ENCODE data around the gene ADGRB2. TPM values are rescaled to one million over a fixed set of nuclear protein-coding genes. Genes with fewer than 3 reads are reported as not detected.

The ADGRB2 gene
- total RNA-seq, 1 experiment from 2014 or later, result 15.6 TPM

- no peak for TF ChIP-seq CTCF (conservative IDR thresholded peaks at IDR 0.05)
- no peak for TF ChIP-seq EZH2 (IDR thresholded peaks at IDR 0.05; ENCODE audit: low read depth)
- Histone ChIP-seq H3K27ac (no peak overlapping the region), H3K4me3 (no peak overlapping the region), H3K9me3 (ENCODE audit: insufficient read depth, low read depth) (no peaks in the 10 kb centered on the region), H4K20me1 (ENCODE audit: insufficient read depth) (no peaks in the 10 kb centered on the region), H3K9me2 (ENCODE audit: insufficient read depth) (no peaks in the 10 kb centered on the region), H3K4me2 (no peak overlapping the region), H3K27me3 (ENCODE audit: insufficient read depth, low read depth) (no peaks in the 10 kb centered on the region), H2AFZ (no peak overlapping the region), H3F3A (ENCODE audit: insufficient read depth, low read depth) (peaks cover 22% of the 10 kb centered on the region), H3K4me1 (replicated peaks; ENCODE audit: insufficient read depth) (peaks cover 10% of the 10 kb centered on the region; the same call in 1 of the 2 replicates), H3K79me2 (ENCODE audit: low read depth) (no peaks in the 10 kb centered on the region), H3K36me3 (ENCODE audit: low read depth) (no peaks in the 10 kb centered on the region)
- CTCF ChIA-PET, result no interaction called here
- BruUV-seq (replicated peaks), result no TSS peak
- no peak for DNase-seq
- intact Hi-C loops (cut with micrococcal nuclease; ENCODE audit: unreplicated experiment), result loop anchor here (10.0 kb wide), 1 partner anchor 600 kb away; no protein-coding TSS in a partner anchor
- POLR2A ChIA-PET (ENCODE audit: unreplicated experiment), result no interaction called here
Measured at GRCh38 chr1:31785020-31785946, 21.1 kb upstream of the ADGRB2 start.

GRCh38 chr1:31784356-31785019, 20.3 kb upstream of the ADGRB2 start:
- H3K4me3 ChIP-seq, result no peak overlapping the region
- H2AFZ ChIP-seq, result no peak overlapping the region
- no peak overlapping the region for H3K4me2 ChIP-seq
- TF ChIP-seq CTCF (conservative IDR thresholded peaks at IDR 0.05) (no peak), EZH2 (IDR thresholded peaks at IDR 0.05; ENCODE audit: low read depth) (no peak)
- no peaks in the 10 kb centered on the region for H3K9me3 ChIP-seq (ENCODE audit: insufficient read depth, low read depth)
- H3F3A ChIP-seq (ENCODE audit: insufficient read depth, low read depth), result peaks cover 20% of the 10 kb centered on the region
- H3K79me2 ChIP-seq (ENCODE audit: low read depth), result no peaks in the 10 kb centered on the region
- BruUV-seq (replicated peaks), result no TSS peak
- intact Hi-C loops (cut with micrococcal nuclease; ENCODE audit: unreplicated experiment), result loop anchor here (10.0 kb wide), 1 partner anchor 600 kb away; no protein-coding TSS in a partner anchor
- DNase-seq, result no peak
- CTCF ChIA-PET, result no interaction called here
- no peaks in the 10 kb centered on the region for H3K36me3 ChIP-seq (ENCODE audit: low read depth)
- H3K27ac ChIP-seq, result no peak overlapping the region
- no peaks in the 10 kb centered on the region for H3K9me2 ChIP-seq (ENCODE audit: insufficient read depth)
- POLR2A ChIA-PET (ENCODE audit: unreplicated experiment), result no interaction called here
- H3K4me1 ChIP-seq (replicated peaks; ENCODE audit: insufficient read depth), result peaks cover 7% of the 10 kb centered on the region; the same call in 1 of the 2 replicates
- H4K20me1 ChIP-seq (ENCODE audit: insufficient read depth), result no peaks in the 10 kb centered on the region
- no peaks in the 10 kb centered on the region for H3K27me3 ChIP-seq (ENCODE audit: insufficient read depth, low read depth)

GRCh38 chr1:31783846-31784245, 19.7 kb upstream of the ADGRB2 start:
- ChIA-PET CTCF (no interaction called here), POLR2A (ENCODE audit: unreplicated experiment) (no interaction called here)

More at GRCh38 chr1:31783846-31784245, 19.7 kb upstream of the ADGRB2 start:
- Histone ChIP-seq H2AFZ (no peak overlapping the region), H4K20me1 (ENCODE audit: insufficient read depth) (no peaks in the 10 kb centered on the region), H3K4me3 (no peak overlapping the region), H3F3A (ENCODE audit: insufficient read depth, low read depth) (peaks cover 20% of the 10 kb centered on the region; the same call in 1 of the 2 replicates), H3K4me1 (replicated peaks; ENCODE audit: insufficient read depth) (peaks cover 6% of the 10 kb centered on the region; the same call in 1 of the 2 replicates), H3K27me3 (ENCODE audit: insufficient read depth, low read depth) (no peaks in the 10 kb centered on the region), H3K79me2 (ENCODE audit: low read depth) (no peaks in the 10 kb centered on the region), H3K4me2 (no peak overlapping the region), H3K9me2 (ENCODE audit: insufficient read depth) (no peaks in the 10 kb centered on the region), H3K9me3 (ENCODE audit: insufficient read depth, low read depth) (no peaks in the 10 kb centered on the region), H3K36me3 (ENCODE audit: low read depth) (no peaks in the 10 kb centered on the region), H3K27ac (no peak overlapping the region)
- TF ChIP-seq CTCF (conservative IDR thresholded peaks at IDR 0.05) (no peak), EZH2 (IDR thresholded peaks at IDR 0.05; ENCODE audit: low read depth) (no peak)
- DNase-seq, result no peak
- intact Hi-C loops (cut with micrococcal nuclease; ENCODE audit: unreplicated experiment), result loop anchor here (10.0 kb wide), 1 partner anchor 599 kb away; no protein-coding TSS in a partner anchor
- no TSS peak for BruUV-seq (replicated peaks)
